GM03348 (cell line): ENCODE measurements around the gene AK2.
"Not testable (repeated sequence)": the region's sequence is repeated elsewhere in the genome, so short reads cannot be mapped to it uniquely, and the experiment has no call there.

Source experiments
- DNase-seq: peaks from one replicate; pipeline ENCODE4 v3.0.0; 2012; ENCODE audit warnings: low spot score

Gene AK2

GRCh38 chr1:33050221-33051076 lies 13.8 kb upstream of the AK2 start:
- peak; percentile 75 for DNase-seq

DNA sequence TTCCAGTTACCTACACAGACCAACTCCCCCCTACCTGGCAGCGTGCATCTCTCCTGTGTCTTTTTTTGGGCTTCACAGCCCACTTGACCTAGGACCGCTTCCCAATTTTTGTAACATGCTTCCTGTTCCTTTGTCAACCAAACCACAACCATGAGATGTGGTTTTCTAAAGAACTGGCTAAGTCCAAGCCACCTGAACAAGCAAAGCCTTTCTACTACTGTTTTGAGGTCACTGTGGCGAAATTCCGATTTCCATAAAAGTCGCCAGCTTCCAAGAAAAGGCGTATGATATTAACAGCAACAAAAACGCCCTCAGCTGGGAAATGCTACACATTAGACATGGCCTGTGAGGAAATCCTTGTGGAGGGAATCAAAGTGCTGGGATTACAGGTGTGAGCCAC lies 12.7 kb upstream of the AK2 start:
- DNase-seq: no peak

DNA sequence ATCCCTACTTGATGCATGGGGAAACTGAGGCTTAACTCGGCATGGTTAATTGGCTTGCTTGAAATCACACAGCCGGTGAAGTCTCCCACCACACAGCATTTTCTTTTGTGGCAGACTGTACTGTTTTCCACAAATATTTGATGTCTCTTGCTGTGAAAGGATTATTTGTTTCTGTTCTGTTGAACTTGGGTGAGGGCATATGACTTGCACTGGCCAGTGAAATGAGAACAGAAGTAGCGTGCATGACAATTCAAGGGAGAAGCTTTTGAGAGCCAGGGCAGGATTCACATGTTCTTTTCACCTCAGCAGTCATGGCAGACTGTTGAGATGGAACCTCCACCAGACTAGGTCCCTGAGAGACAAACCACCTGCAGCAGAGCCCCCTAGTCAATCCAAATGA lies 11.7 kb upstream of the AK2 start:
- DNase-seq: no peak

DNA sequence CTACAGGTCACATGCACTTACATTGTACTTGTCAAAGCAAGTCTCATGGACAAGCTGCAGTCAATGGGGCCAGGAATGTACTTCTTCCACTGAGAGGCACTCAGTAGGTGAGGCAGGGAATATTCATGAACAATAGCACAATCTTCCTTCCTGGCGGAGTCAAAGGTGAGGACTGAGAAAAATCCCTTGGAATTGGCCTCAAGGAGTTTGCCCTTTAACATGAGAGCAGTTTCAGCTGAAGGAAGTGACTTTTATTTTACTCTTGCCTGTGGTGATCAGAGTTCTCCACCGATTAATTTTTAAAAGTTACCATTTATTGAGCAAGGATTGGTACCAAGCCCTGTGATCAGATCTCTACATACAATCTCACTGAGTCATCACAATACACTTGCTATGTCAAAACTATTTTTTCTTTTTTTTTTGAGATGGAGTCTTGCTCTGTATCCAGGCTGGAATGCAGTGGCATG lies 11.2 kb upstream of the AK2 start:
- DNase-seq: peak; percentile 62

GRCh38 chr1:33047290-33047689 lies 10.6 kb upstream of the AK2 start:
- DNase-seq: no peak

- DNase-seq: not testable (repeated sequence)
These were observed 9.6 kb upstream of the AK2 start for GRCh38 chr1:33046234-33046633.

- DNase-seq: no peak
These were observed 9.1 kb upstream of the AK2 start for GRCh38 chr1:33045814-33046213.

- DNase-seq: no peak
These were observed 8.6 kb upstream of the AK2 start for GRCh38 chr1:33045246-33045645.

DNA sequence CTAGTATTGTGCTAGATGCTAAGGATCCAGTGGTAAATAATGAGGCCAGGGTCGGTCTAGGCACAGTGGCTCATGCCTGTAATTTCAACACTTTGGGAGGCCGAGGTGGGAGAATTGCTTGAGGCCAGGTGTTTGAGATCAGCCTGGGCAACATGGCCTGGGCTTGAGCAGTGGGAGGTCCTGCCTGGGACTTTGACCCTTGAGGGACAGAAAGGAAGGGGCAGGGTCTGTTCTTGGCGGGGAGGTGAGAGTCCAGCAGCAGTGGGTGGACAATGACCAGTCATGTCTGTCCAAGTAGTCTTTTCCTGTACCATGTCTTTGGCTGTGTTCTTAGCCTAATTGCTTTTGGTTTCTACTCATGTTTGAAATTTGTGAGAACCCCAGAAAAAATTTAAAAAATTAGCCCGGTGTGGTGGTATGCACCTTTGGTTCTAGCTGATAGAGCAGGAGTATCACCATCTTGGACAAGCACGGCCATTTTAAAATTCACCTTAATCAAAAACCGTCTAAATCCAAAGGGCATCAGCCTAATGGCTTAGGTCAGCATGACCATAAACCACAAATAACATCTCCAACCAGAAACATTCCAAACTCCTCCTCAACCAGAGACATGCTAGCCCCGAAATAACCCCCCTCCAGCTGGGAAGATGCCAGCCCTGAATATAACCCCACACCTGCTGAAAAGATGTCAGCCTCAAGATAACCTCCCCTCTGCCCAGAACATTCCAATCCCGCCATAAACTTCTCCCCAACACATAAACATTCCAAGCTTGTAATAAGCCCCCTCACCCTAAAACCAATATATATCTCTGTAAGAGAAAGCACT lies 6.8 kb upstream of the AK2 start:
- DNase-seq: no peak

DNA sequence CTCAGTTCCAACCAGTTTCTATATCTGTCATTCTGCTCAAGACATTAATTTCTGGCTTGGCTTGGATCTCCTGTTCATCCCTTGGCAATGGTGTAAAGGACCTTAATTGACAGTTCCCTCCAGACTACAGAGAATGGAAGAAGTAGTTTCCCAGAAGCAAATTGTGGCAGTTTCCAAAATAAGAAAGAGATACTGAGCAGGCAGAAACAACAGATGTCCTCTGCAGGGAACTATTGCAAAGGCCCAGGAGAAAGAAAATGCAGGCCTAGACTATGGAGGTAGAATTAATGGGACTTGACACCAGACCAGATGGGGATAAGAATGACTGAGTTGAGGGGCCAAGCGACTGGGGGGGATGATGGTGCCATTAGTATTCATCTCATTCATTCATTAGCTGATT lies 6.1 kb upstream of the AK2 start:
- no peak for DNase-seq

GRCh38 chr1:33041026-33041425 lies 4.3 kb upstream of the AK2 start:
- no peak for DNase-seq

DNA sequence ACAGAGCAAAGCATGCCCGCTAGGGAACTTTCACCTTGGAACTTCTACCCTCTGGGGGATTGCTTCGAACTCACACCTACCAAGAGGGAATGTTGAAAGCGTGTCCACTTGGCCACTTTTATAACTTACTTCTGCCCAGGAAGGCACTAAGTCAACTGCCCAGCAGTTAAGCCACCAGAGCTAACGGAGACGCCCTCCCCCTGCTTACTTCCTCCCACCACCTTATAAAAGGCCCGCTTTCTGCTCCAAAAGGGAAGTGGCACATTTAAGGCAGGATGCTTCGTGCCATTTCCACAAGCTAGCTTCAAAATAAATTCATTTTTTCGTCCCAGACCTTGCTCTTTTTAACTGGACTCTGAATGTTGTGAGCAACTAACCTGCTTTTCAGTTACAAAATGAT lies 3.2 kb upstream of the AK2 start:
- DNase-seq: no peak

DNA sequence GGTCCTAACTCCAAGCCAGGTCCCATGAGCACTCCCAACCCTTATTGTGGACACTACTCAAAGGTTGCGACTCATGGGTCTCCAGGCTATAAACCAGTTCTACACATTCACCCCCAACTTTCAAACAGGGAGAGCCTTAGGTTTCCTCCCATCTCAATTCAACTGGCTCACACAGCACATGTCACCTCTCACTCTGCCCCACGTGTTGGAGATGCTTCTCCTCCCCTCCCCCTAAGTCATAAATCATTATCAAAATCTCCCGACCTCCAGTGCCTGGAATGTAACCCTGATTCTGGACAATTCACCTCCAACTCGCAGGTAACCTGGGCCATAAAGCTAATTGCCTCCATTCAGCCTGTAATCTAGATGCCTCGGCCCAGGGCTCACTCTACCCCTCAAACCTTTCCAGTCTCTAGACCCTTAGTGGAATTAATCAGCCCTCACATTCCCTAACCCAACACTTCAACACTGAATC lies 595 bp downstream of the AK2 start:
- DNase-seq: peak; percentile 17

DNA sequence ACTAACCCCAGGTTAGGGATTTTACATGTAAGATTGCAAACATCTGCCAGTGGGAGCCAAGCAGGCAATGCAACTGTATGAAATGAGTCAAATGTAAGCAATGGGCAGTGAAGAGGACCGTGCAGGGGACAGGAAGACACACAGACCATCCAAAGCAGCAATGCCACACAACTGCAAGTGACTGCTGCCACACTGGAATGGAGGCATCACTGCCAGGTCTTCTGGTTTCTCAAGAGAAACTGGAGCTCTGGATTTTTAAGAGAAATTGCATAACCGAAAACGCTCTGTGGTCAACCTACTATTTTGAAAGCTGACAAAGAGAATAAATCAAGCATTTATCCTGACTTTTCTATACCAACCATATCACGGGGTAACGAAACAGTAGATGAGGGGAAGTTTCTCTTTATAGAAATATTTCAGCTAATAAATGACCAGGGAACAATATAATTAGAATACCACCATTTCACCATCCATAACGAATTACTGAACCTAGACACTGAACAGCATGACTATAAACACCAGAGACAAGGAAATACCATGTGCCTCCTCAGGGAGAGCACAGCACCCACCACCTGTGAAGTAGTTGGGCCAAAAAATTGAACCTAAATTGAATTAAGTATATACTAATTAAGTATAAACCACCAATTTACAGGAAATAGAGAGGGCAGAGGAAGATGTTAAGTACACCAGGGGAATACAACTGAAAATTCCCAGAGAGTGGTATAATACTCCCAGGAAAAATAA lies 4.4 kb downstream of the AK2 start:
- DNase-seq: no peak

GRCh38 chr1:33031506-33031905 lies 5.2 kb downstream of the AK2 start:
- no peak for DNase-seq

GRCh38 chr1:33030575-33030974 lies 6.1 kb downstream of the AK2 start:
- no peak for DNase-seq

GRCh38 chr1:33029921-33030320 lies 6.8 kb downstream of the AK2 start:
- DNase-seq: no peak

GRCh38 chr1:33029209-33029608 lies 7.5 kb downstream of the AK2 start:
- DNase-seq: no peak

DNA sequence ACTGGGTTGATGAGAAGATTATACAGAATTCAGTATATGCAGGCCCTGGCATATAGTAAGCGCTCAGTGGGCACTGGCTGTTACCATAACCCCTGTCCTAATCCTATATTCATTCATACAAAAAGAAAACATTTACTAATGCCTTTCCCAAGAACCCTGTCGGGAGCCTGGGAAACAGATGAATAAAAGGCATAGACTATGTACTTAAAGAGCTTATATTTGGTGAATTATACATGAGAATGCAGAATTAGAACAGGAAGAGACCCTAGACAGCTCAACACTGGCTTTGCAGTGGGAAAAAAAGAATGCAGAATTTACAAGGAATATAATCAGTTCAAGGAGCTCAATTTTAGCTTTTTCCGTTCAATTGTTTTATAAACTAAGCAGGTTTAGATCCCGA lies 10.9 kb downstream of the AK2 start:
- DNase-seq: no peak

DNA sequence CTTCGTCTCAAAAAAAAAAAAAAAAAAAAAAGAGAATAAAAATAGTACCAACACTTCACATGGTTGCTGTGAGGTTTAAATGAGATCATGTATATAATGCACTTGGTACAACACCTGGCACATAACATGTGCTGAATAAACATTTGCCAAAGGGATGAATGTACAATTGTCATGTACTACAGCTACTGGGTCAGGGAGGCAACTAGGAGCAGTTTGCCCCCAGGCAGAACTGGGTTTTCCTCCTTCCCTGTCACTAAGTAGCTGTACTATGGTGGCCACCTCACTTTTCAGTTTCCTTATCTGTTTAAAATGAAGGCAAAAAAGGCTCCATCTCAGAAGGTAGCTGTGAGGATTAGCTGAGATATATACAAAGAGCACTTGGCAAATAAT lies 11.5 kb downstream of the AK2 start:
- no peak for DNase-seq

DNA sequence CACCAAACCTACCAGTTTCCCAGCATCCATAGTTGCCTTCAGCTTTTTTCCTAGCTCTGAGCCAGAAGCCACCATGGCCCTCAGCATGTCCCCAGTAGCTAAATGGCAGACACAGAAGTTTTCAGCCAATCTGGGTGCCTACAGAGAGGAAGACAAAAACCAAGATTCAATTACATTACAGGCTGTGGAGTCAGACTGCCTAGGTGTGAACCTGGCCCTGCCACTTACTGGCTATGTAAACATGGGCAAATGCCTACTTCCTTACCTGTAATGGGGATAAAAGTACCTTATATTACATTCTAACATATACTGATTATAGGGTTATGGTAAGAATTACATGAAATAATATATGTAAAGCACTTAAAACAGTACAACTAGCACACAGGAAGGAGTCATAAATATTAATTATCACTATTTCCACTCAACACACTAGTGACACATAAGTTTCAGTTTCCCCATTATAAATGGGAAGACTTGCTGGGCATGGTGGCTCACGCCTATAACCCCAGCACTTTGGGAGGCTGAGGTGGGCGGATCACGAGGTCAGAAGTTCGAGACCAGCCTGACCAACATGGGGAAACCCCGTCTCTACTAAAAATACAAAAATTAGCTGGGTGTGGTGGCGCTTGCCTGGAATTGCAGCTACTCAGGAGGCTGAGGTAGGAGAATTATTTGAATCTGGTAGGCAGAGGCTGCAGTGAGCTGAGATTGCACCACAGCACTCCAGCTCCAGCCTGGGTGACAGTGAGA lies 12.1 kb downstream of the AK2 start:
- not testable (repeated sequence) for DNase-seq
